SK-N-SH (cell line): ENCODE measurements around the gene ANKRD13B.

ENCODE experiments used
- FOSL2 ChIP-seq: IDR thresholded peaks from 2 replicates; pipeline ENCODE4 v1.4.0; 2012; ENCODE audit warnings: low read depth, mild to moderate bottlenecking, moderate library complexity, borderline replicate concordance
- FOXM1 ChIP-seq: IDR thresholded peaks from 2 replicates; pipeline ENCODE4 v1.4.0; 2012; ENCODE audit warnings: low read depth, mild to moderate bottlenecking
- REST ChIP-seq: IDR thresholded peaks from 2 replicates; pipeline ENCODE4 v1.6.1; 2012; ENCODE audit warnings: mild to moderate bottlenecking, low read depth, low read length, moderate library complexity
- SIN3A ChIP-seq: IDR thresholded peaks from 2 replicates; pipeline ENCODE4 v1.6.1; 2012; ENCODE audit warnings: low read depth, mild to moderate bottlenecking, low read length, moderate library complexity, borderline replicate concordance
- TAF1 ChIP-seq: IDR thresholded peaks from 2 replicates; pipeline ENCODE4 v1.6.1; 2012; ENCODE audit warnings: low read depth, mild to moderate bottlenecking, low read length, moderate library complexity, borderline replicate concordance
- TEAD4 ChIP-seq: IDR thresholded peaks from 2 replicates; pipeline ENCODE4 v1.4.0; 2012; ENCODE audit warnings: mild to moderate bottlenecking, borderline replicate concordance; ENCODE audit not compliant: insufficient read depth
- YY1 ChIP-seq: IDR thresholded peaks from 2 replicates; pipeline ENCODE4 v1.4.0; 2012; ENCODE audit warnings: low read depth, mild to moderate bottlenecking
- TF ChIP-seq, protein P1 (sequence below): fragments of 200-600 bp; sonication (generic); IDR thresholded peaks from 2 replicates; pipeline ENCODE4 v1.6.1; 2017; ENCODE audit warnings: antibody characterized with exemption, mild to moderate bottlenecking, moderate library complexity

DNA sequence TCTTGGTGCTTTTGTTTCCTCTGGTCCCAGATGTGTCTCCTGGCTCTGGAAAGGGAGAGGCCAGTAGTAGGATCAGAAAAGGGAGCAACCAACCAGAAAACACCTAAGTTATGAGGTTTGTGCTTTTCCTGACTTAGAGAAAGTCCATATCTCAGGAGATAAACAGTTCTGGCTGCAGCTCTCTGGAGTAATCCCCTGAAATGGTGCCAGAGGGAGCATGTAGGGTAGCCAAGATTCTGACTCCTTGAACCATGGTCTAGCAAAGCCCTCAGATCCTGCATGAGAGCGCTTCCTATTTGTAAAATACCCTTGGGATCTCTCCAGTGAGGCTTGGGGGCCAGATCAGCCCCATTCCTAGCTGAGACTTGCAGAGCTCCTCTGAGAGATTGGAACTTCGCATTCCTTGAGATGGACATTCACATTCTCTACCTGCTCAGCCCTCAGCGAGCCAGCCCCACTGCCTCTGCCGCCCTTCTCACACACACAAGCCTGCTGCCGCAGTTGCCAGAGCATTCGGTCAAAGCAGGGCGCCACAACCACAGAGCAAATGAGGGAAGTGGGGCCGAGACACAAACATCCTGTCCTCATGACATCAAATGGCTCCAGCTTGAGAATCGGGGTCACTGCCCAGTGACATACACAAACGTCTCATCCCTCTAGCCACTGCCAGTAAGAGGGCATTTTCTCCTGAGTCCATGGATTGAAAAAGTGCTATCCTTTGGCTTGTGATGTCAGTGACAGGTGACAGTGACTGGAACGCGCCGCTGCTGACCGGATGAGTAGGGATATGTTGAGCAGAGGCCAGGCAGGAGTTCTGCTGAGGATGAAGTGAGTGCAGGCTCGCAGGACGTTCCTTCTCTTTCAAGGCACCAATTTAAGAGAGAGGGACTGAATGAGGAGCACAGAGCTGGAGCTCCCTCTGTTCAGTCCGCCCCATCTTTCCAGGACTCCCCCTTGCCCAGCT is 31.1 kb upstream of the ANKRD13B start:
- TF ChIP-seq TAF1 (no peak), FOSL2 (no peak), REST (no peak), YY1 (no peak), FOXM1 (no peak), SIN3A (no peak), TEAD4 (no peak)
- TF ChIP-seq, protein P1, sequence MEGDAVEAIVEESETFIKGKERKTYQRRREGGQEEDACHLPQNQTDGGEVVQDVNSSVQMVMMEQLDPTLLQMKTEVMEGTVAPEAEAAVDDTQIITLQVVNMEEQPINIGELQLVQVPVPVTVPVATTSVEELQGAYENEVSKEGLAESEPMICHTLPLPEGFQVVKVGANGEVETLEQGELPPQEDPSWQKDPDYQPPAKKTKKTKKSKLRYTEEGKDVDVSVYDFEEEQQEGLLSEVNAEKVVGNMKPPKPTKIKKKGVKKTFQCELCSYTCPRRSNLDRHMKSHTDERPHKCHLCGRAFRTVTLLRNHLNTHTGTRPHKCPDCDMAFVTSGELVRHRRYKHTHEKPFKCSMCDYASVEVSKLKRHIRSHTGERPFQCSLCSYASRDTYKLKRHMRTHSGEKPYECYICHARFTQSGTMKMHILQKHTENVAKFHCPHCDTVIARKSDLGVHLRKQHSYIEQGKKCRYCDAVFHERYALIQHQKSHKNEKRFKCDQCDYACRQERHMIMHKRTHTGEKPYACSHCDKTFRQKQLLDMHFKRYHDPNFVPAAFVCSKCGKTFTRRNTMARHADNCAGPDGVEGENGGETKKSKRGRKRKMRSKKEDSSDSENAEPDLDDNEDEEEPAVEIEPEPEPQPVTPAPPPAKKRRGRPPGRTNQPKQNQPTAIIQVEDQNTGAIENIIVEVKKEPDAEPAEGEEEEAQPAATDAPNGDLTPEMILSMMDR: no peak
